Osteocyte (in vitro differentiated cells): ENCODE data around the gene ACTR8. TPM values are rescaled to one million over a fixed set of nuclear protein-coding genes. Genes with fewer than 3 reads are reported as not detected.

Source experiments
- DNase-seq: peaks from one replicate; pipeline ENCODE4 v3.0.0; 2021; ENCODE audit warnings: mixed read lengths; ENCODE audit not compliant: unreplicated experiment; ENCODE audit errors: extremely low spot score
- H3K27ac Mint-ChIP-seq: one replicate; pipeline ENCODE4 v1.8.0; 2021; ENCODE audit warnings: mild to moderate bottlenecking, mixed read lengths; ENCODE audit not compliant: unreplicated experiment
- H3K27me3 Mint-ChIP-seq: one replicate; pipeline ENCODE4 v1.8.0; 2021; ENCODE audit warnings: mixed read lengths; ENCODE audit not compliant: unreplicated experiment
- H3K36me3 Mint-ChIP-seq: one replicate; pipeline ENCODE4 v1.8.0; 2021; ENCODE audit warnings: mixed read lengths; ENCODE audit not compliant: unreplicated experiment
- H3K4me1 Mint-ChIP-seq: one replicate; pipeline ENCODE4 v1.8.0; 2021; ENCODE audit warnings: mixed read lengths; ENCODE audit not compliant: unreplicated experiment
- H3K4me3 Mint-ChIP-seq: one replicate; pipeline ENCODE4 v1.8.0; 2021; ENCODE audit warnings: mild to moderate bottlenecking, moderate library complexity, mixed read lengths; ENCODE audit not compliant: unreplicated experiment
- H3K9me3 Mint-ChIP-seq: one replicate; pipeline ENCODE4 v1.8.0; 2021; ENCODE audit warnings: mixed read lengths; ENCODE audit not compliant: unreplicated experiment
- total RNA-seq: library from RNA; stranded (reverse); gene quantifications from 2 replicates; pipeline ENCODE4 v1.2.1, GENCODE V29; 2021
- TF ChIP-seq, protein P1 (sequence below): fragments of 200-600 bp; sonication (generic); IDR thresholded peaks from 2 replicates; pipeline ENCODE4 v1.5.0; 2021; ENCODE audit warnings: antibody characterized with exemption, mild to moderate bottlenecking, moderate library complexity

Gene ACTR8
- total RNA-seq, 1 donor from 2014 or later, result 40.0 TPM

DNA sequence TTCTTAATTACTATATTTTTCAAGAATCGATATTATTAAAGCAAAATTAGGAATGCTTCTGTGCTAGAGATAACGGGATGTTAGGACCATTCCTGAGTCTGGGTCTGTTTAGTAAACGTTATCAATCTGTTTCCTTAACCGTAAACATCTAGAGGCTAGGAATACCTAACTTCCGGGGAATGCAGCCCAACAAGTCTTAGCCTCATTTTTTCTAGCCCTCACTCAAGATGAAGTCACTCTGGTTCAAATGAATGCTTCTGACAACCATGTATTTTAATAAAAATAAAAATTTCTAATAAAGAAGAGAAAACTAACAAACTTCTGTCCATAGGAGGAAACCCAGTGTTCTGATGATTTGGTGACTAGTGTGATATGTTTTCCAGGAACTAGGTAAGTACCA lies 20.8 kb upstream of the ACTR8 start:
- Mint-ChIP-seq H3K27me3 (peaks cover 44% of the 10 kb centered on the region), H3K4me3 (no peak overlapping the region), H3K36me3 (no peaks in the 10 kb centered on the region), H3K9me3 (no peaks in the 10 kb centered on the region), H3K27ac (no peak overlapping the region), H3K4me1 (no peaks in the 10 kb centered on the region)
- no peak for DNase-seq
- TF ChIP-seq, protein P1, sequence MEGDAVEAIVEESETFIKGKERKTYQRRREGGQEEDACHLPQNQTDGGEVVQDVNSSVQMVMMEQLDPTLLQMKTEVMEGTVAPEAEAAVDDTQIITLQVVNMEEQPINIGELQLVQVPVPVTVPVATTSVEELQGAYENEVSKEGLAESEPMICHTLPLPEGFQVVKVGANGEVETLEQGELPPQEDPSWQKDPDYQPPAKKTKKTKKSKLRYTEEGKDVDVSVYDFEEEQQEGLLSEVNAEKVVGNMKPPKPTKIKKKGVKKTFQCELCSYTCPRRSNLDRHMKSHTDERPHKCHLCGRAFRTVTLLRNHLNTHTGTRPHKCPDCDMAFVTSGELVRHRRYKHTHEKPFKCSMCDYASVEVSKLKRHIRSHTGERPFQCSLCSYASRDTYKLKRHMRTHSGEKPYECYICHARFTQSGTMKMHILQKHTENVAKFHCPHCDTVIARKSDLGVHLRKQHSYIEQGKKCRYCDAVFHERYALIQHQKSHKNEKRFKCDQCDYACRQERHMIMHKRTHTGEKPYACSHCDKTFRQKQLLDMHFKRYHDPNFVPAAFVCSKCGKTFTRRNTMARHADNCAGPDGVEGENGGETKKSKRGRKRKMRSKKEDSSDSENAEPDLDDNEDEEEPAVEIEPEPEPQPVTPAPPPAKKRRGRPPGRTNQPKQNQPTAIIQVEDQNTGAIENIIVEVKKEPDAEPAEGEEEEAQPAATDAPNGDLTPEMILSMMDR, result no peak

DNA sequence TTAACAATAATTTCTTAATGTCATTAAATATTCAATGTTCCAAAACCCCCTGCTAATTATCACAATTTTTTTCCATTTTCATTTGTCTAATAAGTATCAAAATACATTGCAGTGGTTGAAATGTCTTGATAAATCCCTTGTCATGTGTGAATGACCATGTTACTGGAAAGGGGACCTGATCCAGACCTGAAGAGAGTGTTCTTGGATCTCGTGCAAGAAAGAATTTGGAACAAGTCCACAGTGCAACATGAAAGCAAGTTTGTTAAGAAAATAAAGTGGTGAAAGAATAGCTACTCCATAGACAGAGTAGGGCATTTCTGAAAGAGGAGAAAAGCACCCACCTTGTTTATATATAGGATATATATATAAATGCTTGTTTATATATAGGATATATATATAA lies 20.1 kb upstream of the ACTR8 start:
- Mint-ChIP-seq H3K9me3 (no peaks in the 10 kb centered on the region), H3K4me3 (no peak overlapping the region), H3K4me1 (no peaks in the 10 kb centered on the region), H3K27ac (no peak overlapping the region), H3K36me3 (no peaks in the 10 kb centered on the region), H3K27me3 (peaks cover 50% of the 10 kb centered on the region)
- no peak for DNase-seq
- TF ChIP-seq, protein P1, result no peak

DNA sequence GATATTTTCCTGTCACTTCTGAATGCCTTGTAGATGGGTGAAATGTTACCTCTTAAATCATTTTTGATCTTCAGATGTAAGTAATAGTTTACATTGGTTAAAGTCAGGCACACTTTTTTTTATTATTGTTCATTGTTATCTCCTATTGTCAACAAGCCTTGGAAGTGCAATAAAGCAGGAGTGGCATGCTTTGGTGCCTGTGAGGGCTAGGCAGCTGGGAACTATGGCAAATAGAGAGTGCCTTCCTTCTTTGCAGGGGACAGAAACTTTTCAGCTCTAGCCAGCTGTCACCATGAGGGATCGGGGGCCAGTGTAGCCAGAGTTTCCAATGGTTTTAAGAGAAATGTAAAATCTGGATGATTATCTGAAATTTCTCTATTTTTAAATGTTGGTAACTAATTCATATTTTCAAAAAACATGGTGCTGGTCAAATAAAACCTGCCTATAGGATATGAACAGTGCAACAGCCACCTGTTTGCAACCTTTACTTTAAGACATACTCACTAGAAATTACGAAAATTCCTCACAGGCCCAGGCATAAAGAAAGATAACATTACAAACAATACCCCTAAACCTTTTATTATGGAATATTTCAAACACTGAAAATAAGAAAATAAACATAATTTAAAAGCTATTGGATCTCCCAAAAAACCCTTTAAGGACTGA lies 18.8 kb upstream of the ACTR8 start:
- H3K4me3 Mint-ChIP-seq, result no peak overlapping the region
- H3K36me3 Mint-ChIP-seq, result no peaks in the 10 kb centered on the region
- H3K27me3 Mint-ChIP-seq, result peaks cover 49% of the 10 kb centered on the region

DNA sequence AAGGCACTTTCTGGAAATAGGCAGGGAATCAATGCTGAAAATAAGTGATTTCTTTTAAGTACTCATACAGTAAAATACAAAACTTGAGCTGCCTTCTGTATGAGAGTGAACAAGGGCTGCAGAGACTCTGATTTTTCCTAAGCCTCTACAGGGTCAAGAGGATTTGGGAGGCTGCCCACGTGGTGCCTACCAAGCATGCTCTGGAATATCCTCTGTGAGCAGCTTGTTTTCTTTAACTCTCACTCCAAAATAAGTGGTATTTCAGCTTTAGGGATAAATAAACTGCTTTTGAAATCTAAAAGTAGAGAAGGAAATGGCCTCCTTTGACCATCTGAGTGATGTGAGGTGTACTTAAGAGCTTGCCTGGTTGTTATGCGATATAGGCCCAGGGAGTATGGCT lies 17.8 kb upstream of the ACTR8 start:
- H3K9me3 Mint-ChIP-seq, result no peaks in the 10 kb centered on the region
- H3K27me3 Mint-ChIP-seq, result peaks cover 50% of the 10 kb centered on the region
- H3K4me3 Mint-ChIP-seq, result no peak overlapping the region
- TF ChIP-seq, protein P1, result no peak
- no peaks in the 10 kb centered on the region for H3K36me3 Mint-ChIP-seq
- no peak overlapping the region for H3K27ac Mint-ChIP-seq
- no peaks in the 10 kb centered on the region for H3K4me1 Mint-ChIP-seq
- DNase-seq, result no peak

More for the DNA sequence above, 18.8 kb upstream of the ACTR8 start:
- TF ChIP-seq, protein P1, result no peak
- Mint-ChIP-seq H3K9me3 (no peaks in the 10 kb centered on the region), H3K4me1 (no peaks in the 10 kb centered on the region), H3K27ac (no peak overlapping the region)
- DNase-seq, result no peak

DNA sequence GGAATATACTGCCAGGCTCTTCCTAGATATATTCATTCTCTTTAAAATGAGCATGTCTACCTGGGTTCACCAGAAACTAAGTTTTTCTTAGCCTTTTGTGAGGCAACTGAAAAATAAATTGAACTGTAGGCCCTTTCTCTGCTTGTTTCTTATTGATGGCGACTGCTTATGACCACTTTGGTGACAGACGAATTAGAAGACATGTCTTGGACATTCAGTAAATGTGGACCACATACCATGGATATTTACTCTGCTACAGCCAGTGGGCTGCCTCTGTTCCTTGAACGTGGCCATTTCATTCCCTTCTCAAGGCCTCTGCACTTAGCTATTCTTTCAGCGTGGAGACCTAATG lies 10.3 kb upstream of the ACTR8 start:
- Mint-ChIP-seq H3K27ac (peak overlapping the region; percentile 98), H3K4me1 (peaks cover 26% of the 10 kb centered on the region), H3K4me3 (peak overlapping the region; percentile 95), H3K9me3 (no peaks in the 10 kb centered on the region), H3K36me3 (peaks cover 4% of the 10 kb centered on the region), H3K27me3 (peaks cover 31% of the 10 kb centered on the region)
- TF ChIP-seq, protein P1, result no peak
- no peak for DNase-seq
